ENCODE measurements around the gene OR1K1. TPM values are rescaled to one million over a fixed set of nuclear protein-coding genes. Genes with fewer than 3 reads are reported as not detected.

OR1K1 gene
- total RNA-seq, 1 experiment from 2014 or later, result not detected

Other genes starting within 250 kb of the OR1K1 start
- not detected in 2 replicates for gene OR1N2, start 247.0 kb upstream of the OR1K1 start, total RNA-seq (2014; rRNA removed; shearing (Covaris generic))
- gene OR1L8, start 216.7 kb upstream of the OR1K1 start, total RNA-seq (2014; rRNA removed; shearing (Covaris generic)), result not detected in 2 replicates
- gene OR1Q1, start 185.4 kb upstream of the OR1K1 start, total RNA-seq (2014; rRNA removed; shearing (Covaris generic)), result not detected in 2 replicates
- gene OR1B1, start 142.5 kb upstream of the OR1K1 start, total RNA-seq (2014; rRNA removed; shearing (Covaris generic)), result not detected in 2 replicates
- not detected in 2 replicates for gene OR1L1, start 138.4 kb upstream of the OR1K1 start, total RNA-seq (2014; rRNA removed; shearing (Covaris generic))
- gene OR1L3, start 125.0 kb upstream of the OR1K1 start, total RNA-seq (2014; rRNA removed; shearing (Covaris generic)), result not detected in 2 replicates
- not detected in 2 replicates for gene OR1L4, start 76.1 kb upstream of the OR1K1 start, total RNA-seq (2014; rRNA removed; shearing (Covaris generic))
- gene OR1L6, start 57.8 kb upstream of the OR1K1 start, total RNA-seq (2014; rRNA removed; shearing (Covaris generic)), result not detected in 2 replicates
- gene OR5C1, start 11.2 kb upstream of the OR1K1 start, total RNA-seq (2014; rRNA removed; shearing (Covaris generic)), result not detected in 2 replicates
- gene PDCL, start 28.5 kb downstream of the OR1K1 start, total RNA-seq (2014; rRNA removed; shearing (Covaris generic)), result 51.6 and 54.3 TPM in 2 replicates
- gene RC3H2, start 105.2 kb downstream of the OR1K1 start, total RNA-seq (2014; rRNA removed; shearing (Covaris generic)), result 59.9 and 62.0 TPM in 2 replicates
- 12.8 and 14.7 TPM in 2 replicates for gene ZBTB6, start 113.2 kb downstream of the OR1K1 start, total RNA-seq (2014; rRNA removed; shearing (Covaris generic))
- 6.1 and 10.2 TPM in 2 replicates for gene ZBTB26, start 131.4 kb downstream of the OR1K1 start, total RNA-seq (2014; rRNA removed; shearing (Covaris generic))
- 24.2 and 33.3 TPM in 2 replicates for gene RABGAP1, start 140.9 kb downstream of the OR1K1 start, total RNA-seq (2014; rRNA removed; shearing (Covaris generic))
- gene GPR21, start 233.5 kb downstream of the OR1K1 start, total RNA-seq (2014; rRNA removed; shearing (Covaris generic)), result not detected in 2 replicates